Measurements from ENCODE around the gene GNG4. TPM values are rescaled to one million over a fixed set of nuclear protein-coding genes. Genes with fewer than 3 reads are reported as not detected.
A peak's percentile ranks its signal among the peaks of the same experiment; 100 is the strongest.

The GNG4 gene
- total RNA-seq, 1 experiment from 2014 or later, result 34.4 TPM

GRCh38 chr1:235625340-235625739, 24.2 kb downstream of the GNG4 start:
- Histone ChIP-seq H3K27me3 (ENCODE audit: insufficient read depth, low read length) (no peaks in the 10 kb centered on the region), H3K56ac (ENCODE audit: insufficient read length, low read depth, low read length) (no peak overlapping the region), H2BK12ac (ENCODE audit: insufficient read length, low read depth, low read length) (no peak overlapping the region), H3K4ac (ENCODE audit: low read depth, low read length) (no peak overlapping the region), H3K4me1 (ENCODE audit: insufficient read depth, low read length) (peaks cover 19% of the 10 kb centered on the region), H3K79me1 (ENCODE audit: insufficient read depth, low read depth, low read length, poor library complexity, severe bottlenecking) (peaks cover 7% of the 10 kb centered on the region), H4K8ac (replicated peaks; ENCODE audit: insufficient read length, low read depth, low read length) (no peak overlapping the region), H2BK5ac (ENCODE audit: insufficient read length, low read length) (no peak overlapping the region), H2AK5ac (ENCODE audit: insufficient read length, low read length) (no peak overlapping the region), H2BK15ac (ENCODE audit: low read depth, low read length) (no peak overlapping the region), H3K4me2 (ENCODE audit: insufficient read depth, insufficient read length, low read length) (no peak overlapping the region), H3K9ac (ENCODE audit: extremely low read depth, insufficient read length, low read length) (no peak overlapping the region), H4K91ac (ENCODE audit: insufficient read length, low read depth, low read length) (no peak overlapping the region), H3K23ac (ENCODE audit: insufficient read length, low read depth, low read length) (no peak overlapping the region), H3K79me2 (ENCODE audit: insufficient read depth, low read length) (peaks cover 5% of the 10 kb centered on the region; the same call in 1 of the 2 replicates), H4K20me1 (ENCODE audit: control insufficient read depth, insufficient read depth, insufficient read length) (no peaks in the 10 kb centered on the region), H3K9me3 (ENCODE audit: control insufficient read depth, low read depth, low read length) (no peaks in the 10 kb centered on the region), H3K23me2 (ENCODE audit: insufficient read length, low read depth, low read length, poor library complexity, severe bottlenecking) (no peaks in the 10 kb centered on the region), H4K5ac (ENCODE audit: insufficient read length, low read depth, low read length) (no peak overlapping the region), H2BK120ac (ENCODE audit: low read depth, low read length, poor library complexity, severe bottlenecking) (no peak overlapping the region), H3K14ac (ENCODE audit: insufficient read depth, low read length) (no peak overlapping the region), H3T11ph (ENCODE audit: low read length) (no peak overlapping the region), H2AFZ (ENCODE audit: low read length) (no peak overlapping the region), H2BK20ac (ENCODE audit: low read depth, low read length, poor library complexity, severe bottlenecking) (no peak overlapping the region), H3K27ac (ENCODE audit: insufficient read length, low read depth, low read length) (no peak overlapping the region), H3K18ac (ENCODE audit: insufficient read length, low read depth, low read length) (no peak overlapping the region)
- no peak overlapping the region for H3K4me3 Mint-ChIP-seq
- no peak for DNase-seq
- TF ChIP-seq CTCF (conservative IDR thresholded peaks at IDR 0.05), result no peak
- no CpG with 5 or more reads among the region's 3 CpGs for WGBS (ENCODE audit: extremely low coverage, insufficient read length, low lambda C conversion rate)
- peaks cover 28% of the 10 kb centered on the region in 2 experiments for H3K4me1 Mint-ChIP-seq
- peaks cover 0 to 5% (median 0%) of the 10 kb centered on the region in 3 experiments; a peak in 1 of 7 replicates for H3K36me3 Mint-ChIP-seq (ENCODE audit: insufficient read depth in 1 of 3, low read depth in 3 of 3)
- no peaks in the 10 kb centered on the region for H3K9me3 Mint-ChIP-seq
- 0 out of 7 replicates have a peak overlapping the region, but pooled peaks of 1 of the 3 experiments have one; percentile 24 for H3K27ac Mint-ChIP-seq
- no peaks in the 10 kb centered on the region for H3K27me3 Mint-ChIP-seq (ENCODE audit: low read depth)
